ENCODE data around the gene DCLK2.

The DCLK2 gene

DNA sequence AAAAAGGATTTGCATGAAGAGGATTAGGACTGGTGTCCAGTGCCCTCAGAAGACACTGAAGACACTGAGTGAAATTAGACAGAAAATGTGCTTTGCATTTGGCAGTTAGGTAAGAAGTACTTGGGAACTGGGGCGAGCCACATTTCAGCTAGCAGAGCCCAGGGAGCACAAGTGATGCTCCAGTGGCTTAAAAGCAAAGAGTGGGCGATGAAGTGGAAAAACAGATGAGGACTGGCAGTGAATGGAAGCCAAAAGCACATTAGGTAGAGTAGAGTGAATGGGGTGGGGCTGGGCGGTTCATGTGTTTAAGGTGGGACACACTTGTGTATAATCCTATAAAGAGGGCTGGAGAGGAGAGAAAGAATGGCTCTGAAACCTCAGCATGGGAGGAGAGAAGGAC, 18.4 kb downstream of the DCLK2 start:
- TF ChIP-seq, protein P1, sequence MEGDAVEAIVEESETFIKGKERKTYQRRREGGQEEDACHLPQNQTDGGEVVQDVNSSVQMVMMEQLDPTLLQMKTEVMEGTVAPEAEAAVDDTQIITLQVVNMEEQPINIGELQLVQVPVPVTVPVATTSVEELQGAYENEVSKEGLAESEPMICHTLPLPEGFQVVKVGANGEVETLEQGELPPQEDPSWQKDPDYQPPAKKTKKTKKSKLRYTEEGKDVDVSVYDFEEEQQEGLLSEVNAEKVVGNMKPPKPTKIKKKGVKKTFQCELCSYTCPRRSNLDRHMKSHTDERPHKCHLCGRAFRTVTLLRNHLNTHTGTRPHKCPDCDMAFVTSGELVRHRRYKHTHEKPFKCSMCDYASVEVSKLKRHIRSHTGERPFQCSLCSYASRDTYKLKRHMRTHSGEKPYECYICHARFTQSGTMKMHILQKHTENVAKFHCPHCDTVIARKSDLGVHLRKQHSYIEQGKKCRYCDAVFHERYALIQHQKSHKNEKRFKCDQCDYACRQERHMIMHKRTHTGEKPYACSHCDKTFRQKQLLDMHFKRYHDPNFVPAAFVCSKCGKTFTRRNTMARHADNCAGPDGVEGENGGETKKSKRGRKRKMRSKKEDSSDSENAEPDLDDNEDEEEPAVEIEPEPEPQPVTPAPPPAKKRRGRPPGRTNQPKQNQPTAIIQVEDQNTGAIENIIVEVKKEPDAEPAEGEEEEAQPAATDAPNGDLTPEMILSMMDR (IDR thresholded peaks at IDR 0.05; ENCODE audit: insufficient read depth, low read length, poor library complexity, severe bottlenecking), result no peak
- no peak for TF ChIP-seq EZH2phosphoT487 (conservative IDR thresholded peaks at IDR 0.05; ENCODE audit: low read length)
- H3K4me3 ChIP-seq (ENCODE audit: insufficient read depth, low read length, poor library complexity, severe bottlenecking), result no peak overlapping the region
- H2AFZ ChIP-seq (ENCODE audit: low read depth, low read length, severe bottlenecking), result no peak overlapping the region
- no peaks in the 10 kb centered on the region for H3K9me2 ChIP-seq (replicated peaks; ENCODE audit: insufficient read depth, low read length)
- H3K27ac ChIP-seq (ENCODE audit: low read depth, low read length), result no peak overlapping the region
- no peaks in the 10 kb centered on the region for H3K79me2 ChIP-seq (ENCODE audit: insufficient read depth, low read length)
- H3K36me3 ChIP-seq (ENCODE audit: low read length), result no peaks in the 10 kb centered on the region
- no peaks in the 10 kb centered on the region for H4K20me1 ChIP-seq (ENCODE audit: low read depth, low read length)
- H3F3A ChIP-seq (ENCODE audit: insufficient read depth), result no peaks in the 10 kb centered on the region
- H3K9me3 ChIP-seq (ENCODE audit: insufficient read depth, low read length), result no peaks in the 10 kb centered on the region
- no peak overlapping the region for H3K4me2 ChIP-seq (ENCODE audit: low read depth, low read length, poor library complexity, severe bottlenecking)
- H3K27me3 ChIP-seq (ENCODE audit: low read length), result no peaks in the 10 kb centered on the region
- no peak overlapping the region for H3K9ac ChIP-seq (ENCODE audit: low read length)

DNA sequence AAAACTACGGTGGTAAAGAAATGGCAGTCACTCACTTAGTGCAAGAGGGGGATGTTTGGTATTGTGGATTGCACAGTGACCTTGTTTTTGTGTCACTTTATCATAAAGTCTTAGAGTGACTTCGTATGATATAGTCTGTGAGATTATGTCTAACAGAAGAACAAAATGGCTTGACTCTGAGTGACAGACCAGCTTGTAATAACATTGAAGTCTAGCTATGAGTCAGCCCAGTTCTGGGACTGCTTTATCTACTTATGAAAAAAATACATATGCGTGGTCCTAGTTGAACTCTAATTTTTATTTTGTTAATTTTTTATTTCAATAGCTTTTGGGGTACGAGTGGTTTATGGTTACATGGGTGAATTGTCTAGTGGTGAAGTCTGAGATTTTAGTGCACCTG, 20.0 kb downstream of the DCLK2 start:
- no peak for TF ChIP-seq EZH2phosphoT487 (conservative IDR thresholded peaks at IDR 0.05; ENCODE audit: low read length)
- TF ChIP-seq, protein P1 (IDR thresholded peaks at IDR 0.05; ENCODE audit: insufficient read depth, low read length, poor library complexity, severe bottlenecking), result no peak
- H3K27me3 ChIP-seq (ENCODE audit: low read length), result no peaks in the 10 kb centered on the region
- no peak overlapping the region for H3K4me2 ChIP-seq (ENCODE audit: low read depth, low read length, poor library complexity, severe bottlenecking)
- no peaks in the 10 kb centered on the region for H3F3A ChIP-seq (ENCODE audit: insufficient read depth)
- no peak overlapping the region for H3K9ac ChIP-seq (ENCODE audit: low read length)
- no peaks in the 10 kb centered on the region for H3K79me2 ChIP-seq (ENCODE audit: insufficient read depth, low read length)
- H3K9me3 ChIP-seq (ENCODE audit: insufficient read depth, low read length), result no peaks in the 10 kb centered on the region
- no peaks in the 10 kb centered on the region for H3K9me2 ChIP-seq (replicated peaks; ENCODE audit: insufficient read depth, low read length)
- H3K36me3 ChIP-seq (ENCODE audit: low read length), result no peaks in the 10 kb centered on the region
- no peaks in the 10 kb centered on the region for H4K20me1 ChIP-seq (ENCODE audit: low read depth, low read length)
- no peak overlapping the region for H2AFZ ChIP-seq (ENCODE audit: low read depth, low read length, severe bottlenecking)
- no peak overlapping the region for H3K4me3 ChIP-seq (ENCODE audit: insufficient read depth, low read length, poor library complexity, severe bottlenecking)
- H3K27ac ChIP-seq (ENCODE audit: low read depth, low read length), result no peak overlapping the region

- no peaks in the 10 kb centered on the region for H4K20me1 ChIP-seq (ENCODE audit: low read depth, low read length)
- no peak overlapping the region for H2AFZ ChIP-seq (ENCODE audit: low read depth, low read length, severe bottlenecking)
- no peaks in the 10 kb centered on the region for H3F3A ChIP-seq (ENCODE audit: insufficient read depth)
- H3K27ac ChIP-seq (ENCODE audit: low read depth, low read length), result no peak overlapping the region
- H3K9me3 ChIP-seq (ENCODE audit: insufficient read depth, low read length), result no peaks in the 10 kb centered on the region
- no peaks in the 10 kb centered on the region for H3K9me2 ChIP-seq (replicated peaks; ENCODE audit: insufficient read depth, low read length)
- H3K4me2 ChIP-seq (ENCODE audit: low read depth, low read length, poor library complexity, severe bottlenecking), result no peak overlapping the region
- no peaks in the 10 kb centered on the region for H3K27me3 ChIP-seq (ENCODE audit: low read length)
- no peak overlapping the region for H3K4me3 ChIP-seq (ENCODE audit: insufficient read depth, low read length, poor library complexity, severe bottlenecking)
- H3K36me3 ChIP-seq (ENCODE audit: low read length), result no peaks in the 10 kb centered on the region
- H3K9ac ChIP-seq (ENCODE audit: low read length), result no peak overlapping the region
- TF ChIP-seq, protein P1 (IDR thresholded peaks at IDR 0.05; ENCODE audit: insufficient read depth, low read length, poor library complexity, severe bottlenecking), result no peak
- TF ChIP-seq EZH2phosphoT487 (conservative IDR thresholded peaks at IDR 0.05; ENCODE audit: low read length), result no peak
- H3K79me2 ChIP-seq (ENCODE audit: insufficient read depth, low read length), result no peaks in the 10 kb centered on the region
These were observed 26.3 kb downstream of the DCLK2 start for GRCh38 chr4:150104404-150105027.

Data from SU-DHL-6 (cell line).